ENCODE data around the gene EDEM1. TPM values are rescaled to one million over a fixed set of nuclear protein-coding genes. Genes with fewer than 3 reads are reported as not detected.

Gene EDEM1
- total RNA-seq, 1 experiment from 2014 or later, result 22.4 TPM

GRCh38 chr3:5220667-5221431 lies 33.3 kb downstream of the EDEM1 start:
- ChIA-PET POLR2A (no interaction called here), CTCF (no interaction called here)
- Mint-ChIP-seq H3K27ac (no peak overlapping the region), H3K9me3 (no peaks in the 10 kb centered on the region), H3K36me3 (peaks cover 16% of the 10 kb centered on the region), H3K4me3 (no peak overlapping the region), H3K27me3 (ENCODE audit: low read depth) (no peaks in the 10 kb centered on the region), H3K4me1 (peaks cover 53% of the 10 kb centered on the region)
- no peak for ATAC-seq
- DNase-seq (ENCODE audit: low spot score), result no peak
- TF ChIP-seq ZNF138 (CRISPR knock-in tag; conservative IDR thresholded peaks at IDR 0.05) (no peak), IRF2 (CRISPR knock-in tag; IDR thresholded peaks at IDR 0.05; ENCODE audit: borderline replicate concordance, low read depth) (no peak), AFF4 (CRISPR knock-in tag; IDR thresholded peaks at IDR 0.05; ENCODE audit: borderline replicate concordance) (no peak), JUN (CRISPR knock-in tag; IDR thresholded peaks at IDR 0.05) (no peak), ZNF416 (CRISPR knock-in tag; IDR thresholded peaks at IDR 0.05) (no peak), ZNF281 (CRISPR knock-in tag; IDR thresholded peaks at IDR 0.05) (no peak), ESRRA (CRISPR knock-in tag; IDR thresholded peaks at IDR 0.05; ENCODE audit: borderline replicate concordance) (no peak), ATF1 (CRISPR knock-in tag; IDR thresholded peaks at IDR 0.05) (no peak), MYBL2 (CRISPR knock-in tag; IDR thresholded peaks at IDR 0.05) (no peak), HMGXB4 (CRISPR knock-in tag; IDR thresholded peaks at IDR 0.05) (no peak), CTCF (IDR thresholded peaks at IDR 0.05) (no peak), HMGA2 (CRISPR knock-in tag; IDR thresholded peaks at IDR 0.05) (no peak), AR (CRISPR knock-in tag; IDR thresholded peaks at IDR 0.05) (no peak), ZNF512 (CRISPR knock-in tag; IDR thresholded peaks at IDR 0.05; ENCODE audit: borderline replicate concordance) (no peak)

All from WTC11 (cell line).